RWPE1 (cell line): Measurements from ENCODE around the gene FIS1.
"Not testable (repeated sequence)": the region's sequence is repeated elsewhere in the genome, so short reads cannot be mapped to it uniquely, and the experiment has no call there.

Experiments used
- CTCF ChIA-PET: fragments of 350-600 bp; sonication (Branson Sonifier 250); formaldehyde crosslinking; extraction: SDS; loops from one replicate; lab custom pipeline; 2021; lab: Yijun Ruan, JAX
- POLR2A ChIA-PET: fragments of 400-600 bp; formaldehyde crosslinking; extraction: SDS; loops from one replicate; lab custom pipeline; 2020; ENCODE audit warnings: antibody characterized with exemption; ENCODE audit not compliant: low non-redundant PET; lab: Yijun Ruan, JAX
- DNase-seq: peaks from one replicate; pipeline ENCODE4 v3.0.0; 2012; ENCODE audit warnings: low spot score
- H3K27ac ChIP-seq: fragments of 450-650 bp; 2 replicates; pipeline ENCODE4 v1.5.1; 2017
- CTCF ChIP-seq: fragments of 450-650 bp; conservative IDR thresholded peaks from 2 replicates; pipeline ENCODE4 v1.5.1; 2017; ENCODE audit warnings: low read depth, mild to moderate bottlenecking

FIS1 gene

GRCh38 chr7:101200862-101201599 is 43.9 kb downstream of the FIS1 start, which contains the start of gene MOGAT3:
Gene MOGAT3, minus strand, starts transcription at chr7:101201036. Its CDS starts 182 bp downstream, at chr7:101200854.
- ChIA-PET CTCF (interaction anchor here (0.6 to 2.1 kb wide), 4 partner anchors 9 to 306 kb away, joined by 3 to 5 read pairs (median 4); partner anchors contain the start of gene ACHE), POLR2A (no interaction called here)
- DNase-seq = no peak
- H3K27ac ChIP-seq = no peak within 1 kb of the TSS
- no peak for TF ChIP-seq CTCF

DNA sequence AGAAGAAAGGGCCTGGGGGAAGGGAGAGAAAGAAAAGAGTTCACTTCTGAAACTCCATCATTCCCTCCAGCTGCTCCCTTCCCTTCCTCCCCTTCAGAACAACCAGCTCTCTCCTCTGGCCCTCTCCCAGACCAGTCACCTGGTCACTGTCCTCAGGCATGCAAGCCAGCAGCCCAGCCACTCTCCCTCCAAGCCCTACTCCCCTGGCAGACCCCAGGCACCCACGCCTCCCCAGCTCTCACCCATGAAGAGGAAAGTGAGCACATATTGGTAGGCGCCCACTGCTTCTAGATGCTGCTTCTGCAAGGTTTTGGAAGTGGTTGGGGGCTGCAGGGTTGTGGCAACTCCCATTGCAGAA is 44.4 kb downstream of the FIS1 start:
- POLR2A ChIA-PET = no interaction called here
- no peak for TF ChIP-seq CTCF
- no peak for DNase-seq
- CTCF ChIA-PET = interaction anchor here (0.8 to 2.1 kb wide), 4 partner anchors 8 to 305 kb away, joined by 3 to 5 read pairs (median 4); partner anchors contain the start of gene ACHE
- no peak overlapping the region for H3K27ac ChIP-seq

DNA sequence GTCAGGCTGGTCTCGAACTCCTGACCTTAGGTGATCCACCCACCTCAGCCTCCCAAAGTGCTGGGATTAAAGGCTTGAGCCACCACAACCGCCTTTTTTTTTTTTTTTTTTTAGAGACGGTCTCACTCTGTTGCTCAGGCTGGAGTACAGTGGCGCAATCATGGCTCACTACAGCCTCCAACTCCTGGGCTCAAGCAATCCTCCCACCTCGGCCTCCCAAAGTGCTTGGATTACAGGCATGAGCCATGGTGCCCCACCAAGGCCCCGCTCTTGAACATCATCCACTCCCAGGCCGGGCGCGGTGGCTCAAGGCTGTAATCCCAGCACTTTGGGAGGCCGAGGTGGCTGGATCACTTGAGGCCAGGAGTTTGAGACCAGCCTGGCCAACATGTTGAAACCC is 45.4 kb downstream of the FIS1 start:
- H3K27ac ChIP-seq, POLR2A ChIA-PET, DNase-seq: not testable (repeated sequence)
- CTCF ChIA-PET = interaction anchor here (0.9 to 2.1 kb wide), 2 partner anchors 23 to 304 kb away, joined by 3 to 5 read pairs; partner anchors contain the start of gene ACHE

DNA sequence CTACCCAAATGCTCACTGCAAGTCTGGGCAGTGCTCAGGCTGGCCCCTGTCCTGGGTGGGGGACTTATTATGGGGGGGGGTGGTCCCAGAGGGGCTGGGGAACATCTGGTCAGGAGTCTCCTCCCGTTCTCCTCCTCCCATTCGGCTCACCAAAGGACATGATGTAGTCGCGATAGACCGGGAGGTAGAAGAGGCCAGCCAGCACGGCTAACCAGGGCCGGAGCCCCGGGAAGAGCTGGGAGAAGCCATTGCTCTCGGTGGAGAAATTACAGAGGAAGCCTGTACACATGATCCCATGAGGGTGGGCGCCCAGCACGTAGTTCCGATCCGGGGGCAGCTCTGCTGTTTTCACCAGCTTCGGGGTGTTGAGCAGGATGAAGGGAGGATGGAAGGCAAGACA is 46.4 kb downstream of the FIS1 start:
- TF ChIP-seq CTCF = no peak
- DNase-seq = no peak
- CTCF ChIA-PET = no interaction called here
- POLR2A ChIA-PET = no interaction called here
- H3K27ac ChIP-seq = no peak overlapping the region

DNA sequence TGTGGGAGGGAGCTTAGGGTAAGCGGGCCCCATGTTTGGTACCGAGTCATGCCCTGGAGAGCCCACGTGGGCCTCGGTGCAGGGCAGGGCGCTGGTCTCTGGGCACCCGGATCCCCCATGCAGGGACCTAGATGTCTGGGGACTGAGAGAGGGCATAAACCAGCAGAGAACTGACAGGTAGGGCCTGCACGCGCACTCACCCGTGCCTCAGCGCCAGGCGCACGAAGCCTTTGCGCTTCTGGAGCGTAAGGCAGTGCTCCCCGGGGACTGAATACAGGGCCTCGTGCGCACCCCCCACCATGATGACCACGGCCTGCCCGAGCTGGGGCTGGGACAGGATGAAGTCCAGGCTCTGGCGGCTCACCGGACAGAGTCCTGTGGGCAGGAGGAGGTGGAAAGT is 46.9 kb downstream of the FIS1 start:
- no peak overlapping the region for H3K27ac ChIP-seq
- ChIA-PET CTCF (no interaction called here), POLR2A (no interaction called here)
- TF ChIP-seq CTCF = no peak
- no peak for DNase-seq

- ChIA-PET POLR2A (no interaction called here), CTCF (no interaction called here)
Measured at GRCh38 chr7:101195884-101196283, 49.0 kb downstream of the FIS1 start.

More at GRCh38 chr7:101195884-101196283, 49.0 kb downstream of the FIS1 start:
- no peak for TF ChIP-seq CTCF
- no peak for DNase-seq
- H3K27ac ChIP-seq = no peak overlapping the region
